Measurements from ENCODE around the gene ZNF775.

The ZNF775 gene

GRCh38 chr7:150351587-150352194 is 27.4 kb upstream of the ZNF775 start:
- ChIA-PET POLR2A (no interaction called here), CTCF (no interaction called here)
- no peak for DNase-seq (ENCODE audit: extremely low spot score)
- TF ChIP-seq CTBP1 (IDR thresholded peaks at IDR 0.05; ENCODE audit: borderline replicate concordance) (no peak), HDGF (IDR thresholded peaks at IDR 0.05; ENCODE audit: borderline replicate concordance) (no peak), NFRKB (IDR thresholded peaks at IDR 0.05) (no peak), TARDBP (IDR thresholded peaks at IDR 0.05) (no peak), ZNF384 (IDR thresholded peaks at IDR 0.05) (peak; percentile 51; the same call in 1 of the 2 replicates)

- DNase-seq (ENCODE audit: extremely low spot score), result no peak
- ChIA-PET POLR2A (interaction anchor here (1.0 to 3.4 kb wide), 4 partner anchors 13 to 32 kb away, joined by 3 to 22 read pairs (median 5); partner anchors contain the start of genes ACTR3C, LRRC61 and REPIN1), CTCF (interaction anchor here (0.5 to 2.5 kb wide), 3 partner anchors 11 to 1441 kb away, joined by 7 to 10 read pairs (median 9); no protein-coding TSS in a partner anchor)
- no peak for TF ChIP-seq SUZ12 (IDR thresholded peaks at IDR 0.05)
- no peak for TF ChIP-seq FOXA1 (IDR thresholded peaks at IDR 0.05)
- no peak for TF ChIP-seq NFRKB (IDR thresholded peaks at IDR 0.05)
- no peak for TF ChIP-seq LEF1 (IDR thresholded peaks at IDR 0.05; ENCODE audit: borderline replicate concordance)
- TF ChIP-seq ZNF384 (IDR thresholded peaks at IDR 0.05), result no peak
- no peak for TF ChIP-seq SP1 (IDR thresholded peaks at IDR 0.05)
- TF ChIP-seq PKNOX1 (IDR thresholded peaks at IDR 0.05), result no peak
- no peak for TF ChIP-seq L3MBTL2 (conservative IDR thresholded peaks at IDR 0.05)
- TF ChIP-seq HDGF (IDR thresholded peaks at IDR 0.05; ENCODE audit: borderline replicate concordance), result no peak
- no peak for TF ChIP-seq CTBP1 (IDR thresholded peaks at IDR 0.05; ENCODE audit: borderline replicate concordance)
- TF ChIP-seq ARNT (IDR thresholded peaks at IDR 0.05), result no peak
- TF ChIP-seq FOXM1 (IDR thresholded peaks at IDR 0.05; ENCODE audit: borderline replicate concordance), result no peak
- TF ChIP-seq TARDBP (IDR thresholded peaks at IDR 0.05), result no peak
- TF ChIP-seq ELF4 (IDR thresholded peaks at IDR 0.05), result no peak
These were observed 23.5 kb upstream of the ZNF775 start for GRCh38 chr7:150355666-150356059.

GRCh38 chr7:150356265-150356897 is 22.7 kb upstream of the ZNF775 start:
- CTCF ChIA-PET, result interaction anchor here (0.5 to 2.5 kb wide), 5 partner anchors 10 to 1442 kb away, joined by 3 to 10 read pairs (median 7); no protein-coding TSS in a partner anchor
- TF ChIP-seq FOXM1 (IDR thresholded peaks at IDR 0.05; ENCODE audit: borderline replicate concordance) (no peak), ZNF384 (IDR thresholded peaks at IDR 0.05) (peak; percentile 86)
- DNase-seq (ENCODE audit: extremely low spot score), result peak; percentile 65
- POLR2A ChIA-PET, result interaction anchor here (3.4 kb wide), 1 partner anchor 13 kb away, joined by 22 read pairs; the partner anchor contains the start of gene REPIN1

- no peak for DNase-seq (ENCODE audit: extremely low spot score)
These were observed 21.9 kb upstream of the ZNF775 start for GRCh38 chr7:150357270-150357669.

GRCh38 chr7:150357771-150358427 is 21.2 kb upstream of the ZNF775 start:
- TF ChIP-seq SUZ12 (IDR thresholded peaks at IDR 0.05) (no peak), L3MBTL2 (conservative IDR thresholded peaks at IDR 0.05) (no peak), ARNT (IDR thresholded peaks at IDR 0.05) (no peak), FOXK2 (IDR thresholded peaks at IDR 0.05) (no peak), FOXA1 (IDR thresholded peaks at IDR 0.05) (no peak), FOXM1 (IDR thresholded peaks at IDR 0.05; ENCODE audit: borderline replicate concordance) (no peak), ZNF384 (IDR thresholded peaks at IDR 0.05) (no peak), ELF4 (IDR thresholded peaks at IDR 0.05) (no peak), NFRKB (IDR thresholded peaks at IDR 0.05) (no peak), LEF1 (IDR thresholded peaks at IDR 0.05; ENCODE audit: borderline replicate concordance) (no peak), SP1 (IDR thresholded peaks at IDR 0.05) (no peak), PKNOX1 (IDR thresholded peaks at IDR 0.05) (no peak), HDGF (IDR thresholded peaks at IDR 0.05; ENCODE audit: borderline replicate concordance) (no peak)
- POLR2A ChIA-PET, result interaction anchor here (0.6 to 1.8 kb wide), 2 partner anchors 10 to 20 kb away, joined by 5 to 11 read pairs; partner anchors contain the start of gene REPIN1
- CTCF ChIA-PET, result interaction anchor here (0.6 kb wide), 1 partner anchor 10 kb away, joined by 4 read pairs; no protein-coding TSS in a partner anchor
- no peak for DNase-seq (ENCODE audit: extremely low spot score)

More at GRCh38 chr7:150357270-150357669, 21.9 kb upstream of the ZNF775 start:
- TF ChIP-seq FOXK2 (IDR thresholded peaks at IDR 0.05) (no peak), BHLHE40 (IDR thresholded peaks at IDR 0.05; ENCODE audit: borderline replicate concordance) (no peak), TARDBP (IDR thresholded peaks at IDR 0.05) (no peak), ARNT (IDR thresholded peaks at IDR 0.05) (no peak), HDGF (IDR thresholded peaks at IDR 0.05; ENCODE audit: borderline replicate concordance) (no peak), SUZ12 (IDR thresholded peaks at IDR 0.05) (no peak), SP1 (IDR thresholded peaks at IDR 0.05) (no peak)
- ChIA-PET CTCF (interaction anchor here (2.4 to 2.5 kb wide), 2 partner anchors 9 to 19 kb away, joined by 9 to 10 read pairs; no protein-coding TSS in a partner anchor), POLR2A (interaction anchor here (0.6 to 1.8 kb wide), 2 partner anchors 11 to 21 kb away, joined by 5 to 11 read pairs; partner anchors contain the start of gene REPIN1)

GRCh38 chr7:150358433-150358832 is 20.7 kb upstream of the ZNF775 start:
- POLR2A ChIA-PET, result interaction anchor here (1.8 kb wide), 1 partner anchor 10 kb away, joined by 11 read pairs; the partner anchor contains the start of gene REPIN1
- no peak for DNase-seq (ENCODE audit: extremely low spot score)
- CTCF ChIA-PET, result no interaction called here
- TF ChIP-seq SUZ12 (IDR thresholded peaks at IDR 0.05), result no peak
- TF ChIP-seq ZNF384 (IDR thresholded peaks at IDR 0.05), result no peak
- no peak for TF ChIP-seq CTBP1 (IDR thresholded peaks at IDR 0.05; ENCODE audit: borderline replicate concordance)
- TF ChIP-seq PKNOX1 (IDR thresholded peaks at IDR 0.05), result no peak
- no peak for TF ChIP-seq TARDBP (IDR thresholded peaks at IDR 0.05)
- no peak for TF ChIP-seq ARNT (IDR thresholded peaks at IDR 0.05)
- TF ChIP-seq BHLHE40 (IDR thresholded peaks at IDR 0.05; ENCODE audit: borderline replicate concordance), result no peak
- TF ChIP-seq LEF1 (IDR thresholded peaks at IDR 0.05; ENCODE audit: borderline replicate concordance), result no peak
- TF ChIP-seq NFRKB (IDR thresholded peaks at IDR 0.05), result no peak
- no peak for TF ChIP-seq L3MBTL2 (conservative IDR thresholded peaks at IDR 0.05)
- TF ChIP-seq FOXA1 (IDR thresholded peaks at IDR 0.05), result no peak
